Thyroid gland (tissue), 4 donors: Measurements from ENCODE around the gene FGF5.

ENCODE experiments used
- POLR2A ChIP-seq, 2 donors: fragments of 450-650 bp; IDR thresholded peaks; one replicate each; pipeline ENCODE4 v1.6.1; 2017; ENCODE audit warnings: antibody characterized with exemption in 2 of 2, mild to moderate bottlenecking in 2 of 2, moderate library complexity in 1 of 2
- TF ChIP-seq, protein P1 (sequence below), 6 experiments: fragments of 200-600 bp in 3 of 6; fragments of 450-650 bp in 3 of 6; sonication (generic) in 3 of 6; IDR thresholded peaks; one replicate each; pipeline ENCODE4 v1.5.1; 2016 to 2019; ENCODE audit warnings: antibody characterized with exemption in 6 of 6, mild to moderate bottlenecking in 2 of 6, inconsistent platforms in 1 of 6, moderate library complexity in 1 of 6

DNA sequence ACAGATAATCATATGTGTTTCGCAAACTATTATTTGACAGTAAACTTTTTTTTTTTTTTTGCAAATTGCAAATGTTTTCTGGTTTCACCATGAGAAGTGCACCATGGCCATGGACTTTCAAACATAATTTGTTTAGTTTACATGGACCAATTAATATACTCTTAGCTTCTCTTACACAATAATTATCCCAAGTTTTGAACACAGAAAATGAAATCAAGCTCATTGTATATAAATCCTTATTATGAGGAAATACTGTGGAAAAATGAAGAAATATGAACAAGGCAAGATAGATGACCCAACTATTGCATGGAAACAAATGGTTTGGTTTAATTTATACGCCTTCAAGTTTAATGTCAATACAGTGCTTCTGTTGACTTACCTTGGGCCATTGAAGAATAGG lies 3.9 kb downstream of the FGF5 start:
- no peak for TF ChIP-seq POLR2A (IDR thresholded peaks at IDR 0.05)
- TF ChIP-seq, protein P1, sequence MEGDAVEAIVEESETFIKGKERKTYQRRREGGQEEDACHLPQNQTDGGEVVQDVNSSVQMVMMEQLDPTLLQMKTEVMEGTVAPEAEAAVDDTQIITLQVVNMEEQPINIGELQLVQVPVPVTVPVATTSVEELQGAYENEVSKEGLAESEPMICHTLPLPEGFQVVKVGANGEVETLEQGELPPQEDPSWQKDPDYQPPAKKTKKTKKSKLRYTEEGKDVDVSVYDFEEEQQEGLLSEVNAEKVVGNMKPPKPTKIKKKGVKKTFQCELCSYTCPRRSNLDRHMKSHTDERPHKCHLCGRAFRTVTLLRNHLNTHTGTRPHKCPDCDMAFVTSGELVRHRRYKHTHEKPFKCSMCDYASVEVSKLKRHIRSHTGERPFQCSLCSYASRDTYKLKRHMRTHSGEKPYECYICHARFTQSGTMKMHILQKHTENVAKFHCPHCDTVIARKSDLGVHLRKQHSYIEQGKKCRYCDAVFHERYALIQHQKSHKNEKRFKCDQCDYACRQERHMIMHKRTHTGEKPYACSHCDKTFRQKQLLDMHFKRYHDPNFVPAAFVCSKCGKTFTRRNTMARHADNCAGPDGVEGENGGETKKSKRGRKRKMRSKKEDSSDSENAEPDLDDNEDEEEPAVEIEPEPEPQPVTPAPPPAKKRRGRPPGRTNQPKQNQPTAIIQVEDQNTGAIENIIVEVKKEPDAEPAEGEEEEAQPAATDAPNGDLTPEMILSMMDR (IDR thresholded peaks at IDR 0.05): no peak
